ENCODE data around the gene MEGF11.

Gene MEGF11

DNA sequence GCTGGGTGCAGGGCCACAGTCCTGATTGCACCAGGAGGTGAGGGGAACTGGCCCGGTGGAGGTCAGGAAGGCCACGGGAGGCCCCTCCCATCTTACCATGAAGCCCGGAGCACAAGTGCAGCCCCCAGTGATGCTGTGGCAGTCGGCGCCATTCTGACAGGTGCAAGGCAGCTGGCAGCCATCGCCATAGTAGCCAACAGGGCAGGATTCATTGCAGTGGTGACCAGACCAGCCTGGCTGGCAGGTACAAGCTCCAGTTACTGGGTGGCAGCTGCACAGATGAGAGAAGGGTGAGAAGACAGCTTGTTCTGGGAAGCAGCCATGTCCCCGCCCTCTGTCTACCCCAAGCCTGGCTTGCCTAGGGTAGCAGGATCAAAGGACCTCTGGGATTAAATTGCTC lies 296.1 kb downstream of the MEGF11 start:
- peak; percentile 84 for DNase-seq

DNA sequence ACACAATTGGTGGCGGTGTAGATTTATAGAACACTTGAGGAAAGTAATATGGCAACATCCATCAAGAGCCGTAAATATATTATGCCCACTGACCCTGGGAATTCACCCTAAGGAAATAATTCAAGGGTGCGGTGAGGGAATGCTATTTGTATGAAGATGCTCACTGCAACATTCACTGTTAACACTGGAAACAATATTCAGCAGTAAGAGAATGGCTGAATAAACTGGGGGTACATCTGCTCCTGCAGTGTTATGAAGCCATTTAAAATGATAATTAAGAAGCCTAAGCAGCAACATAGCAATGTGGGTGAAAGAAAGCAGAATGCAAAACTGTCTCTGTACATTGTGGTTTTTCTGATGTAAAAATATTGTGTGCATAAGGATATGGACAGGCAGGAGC lies 296.7 kb downstream of the MEGF11 start:
- peak; percentile 42 for DNase-seq

DNA sequence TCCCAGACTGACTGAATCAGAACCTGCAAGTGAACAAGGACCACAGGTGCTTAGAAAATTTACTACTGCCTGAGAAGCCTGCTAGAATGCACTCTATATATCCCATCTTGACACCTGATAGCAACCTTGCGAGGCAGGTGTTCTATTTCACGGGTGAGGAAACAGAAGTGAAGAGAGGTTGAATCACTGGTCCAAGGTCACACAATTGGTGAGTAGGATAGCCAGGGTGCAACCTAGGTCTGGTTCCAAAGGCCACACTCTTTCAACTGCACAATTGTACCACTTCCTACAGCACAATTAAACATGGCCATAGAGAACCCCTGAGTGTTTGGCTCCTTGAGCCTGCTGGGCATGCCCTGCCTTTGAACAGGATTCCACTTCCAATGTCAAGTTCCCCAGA lies 297.2 kb downstream of the MEGF11 start:
- DNase-seq, result peak; percentile 92

DNA sequence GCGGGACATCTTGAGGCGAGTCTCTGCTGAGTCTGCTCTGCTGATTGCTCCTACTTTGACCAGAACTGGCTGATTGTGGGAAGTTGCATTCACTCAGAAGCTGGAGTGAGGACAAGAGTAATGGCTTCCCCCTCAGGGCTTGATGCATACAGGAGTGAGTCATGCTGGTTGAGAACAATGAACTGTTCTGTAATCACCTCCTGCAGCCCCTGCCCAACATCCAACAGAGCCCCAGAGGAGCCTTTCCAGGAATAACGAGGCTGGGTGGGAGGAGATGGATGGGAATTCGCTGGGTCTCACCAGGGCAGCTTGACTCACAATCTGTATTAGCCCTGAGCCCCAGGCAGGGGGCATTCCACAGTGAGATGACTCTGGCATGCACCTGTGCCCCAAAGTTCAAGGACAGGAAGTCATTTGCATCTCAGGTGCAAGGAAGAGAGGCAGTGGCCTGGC lies 299.2 kb downstream of the MEGF11 start:
- peak; percentile 95 for DNase-seq

DNA sequence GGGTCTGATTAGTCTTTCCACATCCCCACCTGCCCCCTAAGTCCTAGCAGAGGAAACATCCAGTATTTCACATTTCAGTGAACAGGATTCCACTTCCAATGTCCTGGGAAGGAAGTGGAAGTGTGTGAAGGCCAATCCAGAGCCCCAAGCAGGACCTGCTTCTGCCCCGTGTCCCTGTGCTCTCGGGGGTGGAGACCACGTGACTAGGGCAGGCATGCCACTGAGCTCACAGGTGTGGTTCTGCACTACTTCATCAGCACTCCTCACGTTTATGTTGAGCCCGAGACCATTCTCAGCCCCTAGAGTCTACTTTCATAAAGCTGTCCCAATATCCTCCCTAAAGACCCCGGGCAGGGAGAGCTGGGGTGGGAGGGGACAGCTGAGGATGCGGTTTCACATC lies 299.9 kb downstream of the MEGF11 start:
- peak; percentile 63 for DNase-seq

DNA sequence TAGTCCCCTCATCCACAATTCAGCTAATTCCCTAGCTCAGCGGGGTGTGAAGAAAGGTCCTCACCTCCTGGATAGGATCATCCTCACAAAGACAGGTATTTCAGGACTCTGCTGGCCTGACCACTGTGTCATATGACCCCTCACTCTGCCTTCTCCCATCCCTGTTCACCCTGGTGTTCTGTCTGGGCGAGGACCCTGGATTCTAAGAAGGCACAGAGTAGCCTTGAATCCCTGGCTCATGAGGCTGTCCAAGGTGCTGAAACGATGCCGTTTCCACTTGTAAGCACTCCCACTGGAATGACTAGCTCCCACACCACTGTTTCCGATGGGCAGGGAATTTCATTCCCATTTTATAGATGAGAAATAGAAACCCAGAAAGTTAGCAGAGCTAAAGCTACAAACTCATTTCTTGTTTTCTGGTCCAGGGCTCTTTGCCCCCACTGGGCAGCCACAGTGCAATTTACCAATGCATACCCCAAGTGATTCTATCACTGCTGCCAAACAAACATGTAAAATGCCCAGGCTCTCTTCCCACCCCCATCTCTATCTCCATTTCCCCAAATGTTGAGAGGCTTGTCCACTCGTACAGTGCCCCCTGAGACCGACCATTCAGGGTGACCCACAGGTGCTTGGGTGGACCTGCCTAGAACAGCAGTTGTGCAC lies 301.0 kb downstream of the MEGF11 start:
- peak; percentile 25 for DNase-seq

DNA sequence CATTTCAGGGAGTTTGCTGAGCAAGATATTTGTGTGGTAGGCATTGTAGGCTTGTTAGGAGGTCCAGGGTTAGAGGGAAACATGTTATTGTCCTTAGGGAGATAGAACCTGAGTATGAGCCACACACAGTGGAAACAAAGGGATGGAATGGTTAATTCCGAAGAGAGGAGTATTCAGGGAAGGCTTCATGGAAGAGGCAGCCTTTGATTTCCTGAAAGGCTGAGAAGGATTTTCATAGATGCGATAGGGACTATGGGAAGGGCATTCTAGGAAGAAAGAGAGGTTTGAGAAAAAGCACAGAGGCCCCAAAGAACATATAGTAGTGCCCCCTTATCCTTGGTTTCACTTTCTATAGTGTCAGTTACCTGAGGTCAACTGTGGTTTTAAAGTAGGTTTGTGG lies 302.5 kb downstream of the MEGF11 start:
- DNase-seq, result no peak

DNA sequence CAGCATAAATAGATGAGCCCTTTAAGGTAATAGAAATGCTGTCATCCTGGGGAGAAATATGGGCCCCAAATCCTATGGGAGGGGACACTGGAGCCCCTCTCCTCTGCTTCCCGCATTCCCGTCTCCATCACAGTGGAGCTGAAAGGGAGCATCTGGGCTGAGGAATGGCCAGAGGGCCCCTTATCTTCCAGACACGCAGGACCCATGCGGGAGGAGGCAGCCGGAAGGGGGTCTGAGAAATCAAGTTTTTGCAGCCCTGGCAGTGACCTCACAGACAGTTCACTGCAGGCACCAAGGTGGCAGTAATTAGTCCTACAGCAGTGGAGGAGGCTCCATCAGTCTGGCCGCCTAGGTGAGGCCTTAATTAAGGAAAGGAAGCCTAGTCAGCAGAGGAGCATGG lies 304.1 kb downstream of the MEGF11 start:
- DNase-seq, result no peak

DNA sequence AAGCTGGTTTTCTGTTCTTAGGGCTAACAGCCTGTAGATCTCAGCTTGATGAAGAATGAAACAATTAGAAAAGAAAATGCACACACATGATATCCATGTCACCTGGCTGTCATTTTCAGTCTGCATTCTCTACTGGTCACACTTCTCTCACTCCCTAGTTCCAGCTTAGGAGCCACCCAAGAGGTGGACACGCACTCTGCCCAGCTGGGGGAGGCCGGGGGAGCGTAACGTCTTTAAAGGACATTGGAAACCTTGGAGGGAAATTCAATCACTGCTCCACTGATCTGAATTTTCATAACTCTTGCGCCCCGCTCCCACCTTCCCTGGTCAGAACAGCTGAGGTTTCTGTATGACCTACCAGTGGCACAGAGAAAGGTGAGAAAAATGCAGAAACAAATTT lies 304.5 kb downstream of the MEGF11 start:
- no peak for DNase-seq

DNA sequence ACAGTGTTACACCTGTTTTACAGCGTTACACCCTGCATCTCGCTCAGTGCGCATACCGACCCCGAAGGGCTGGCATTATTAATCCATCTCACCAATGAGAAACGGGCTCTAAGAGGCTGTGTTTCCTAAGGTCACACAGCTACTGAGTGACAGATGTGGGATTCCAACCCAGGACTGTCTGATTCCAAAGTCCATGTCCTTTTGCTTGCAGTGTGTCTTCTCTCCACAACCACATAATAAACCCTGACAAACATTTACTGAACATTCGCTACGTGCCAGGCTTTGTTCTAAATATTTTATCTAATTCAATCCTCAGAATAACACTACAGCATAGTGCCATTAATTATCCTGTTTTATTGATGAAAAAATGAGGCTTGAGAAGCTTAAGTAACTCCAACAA lies 305.2 kb downstream of the MEGF11 start:
- peak; percentile 48 for DNase-seq

DNA sequence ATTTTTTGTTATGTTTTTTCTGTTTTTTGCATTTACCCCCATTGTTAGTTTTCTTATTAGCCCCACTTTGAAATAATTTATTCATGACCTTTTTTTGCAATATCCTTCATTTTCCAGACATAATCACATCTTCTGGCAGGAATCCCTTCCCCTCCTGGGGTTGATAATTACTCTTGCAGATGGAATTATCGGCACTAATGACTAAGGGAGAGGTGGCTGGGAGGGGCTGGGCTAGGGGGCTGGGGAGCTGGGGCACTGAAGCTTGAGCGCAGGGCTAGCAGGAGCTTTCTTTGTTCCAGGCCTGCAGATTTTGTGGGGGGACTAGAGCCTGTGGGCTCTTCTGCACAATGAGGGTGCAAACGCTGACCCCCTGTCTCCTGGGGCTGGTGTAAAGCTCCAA lies 306.5 kb downstream of the MEGF11 start:
- DNase-seq, result no peak

DNA sequence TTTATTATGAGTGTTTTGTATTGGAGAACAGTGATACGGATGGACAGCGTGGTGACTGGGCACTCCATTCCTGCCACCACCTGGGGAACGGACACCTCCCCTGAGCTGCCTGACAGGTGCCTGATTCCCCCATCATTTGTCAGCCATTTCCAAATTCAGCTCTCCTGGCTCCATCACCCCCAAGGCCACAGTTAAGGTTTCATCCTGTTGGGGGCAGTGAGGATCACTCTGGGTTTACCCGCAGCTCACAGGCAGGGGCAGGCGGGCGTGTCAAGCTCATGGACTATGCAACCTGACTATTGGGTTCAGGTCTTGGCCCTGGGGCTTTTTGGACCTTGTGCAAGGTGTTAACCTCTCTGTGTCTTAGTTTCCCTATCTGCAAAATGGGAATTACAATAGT lies 307.9 kb downstream of the MEGF11 start:
- no peak for DNase-seq

DNA sequence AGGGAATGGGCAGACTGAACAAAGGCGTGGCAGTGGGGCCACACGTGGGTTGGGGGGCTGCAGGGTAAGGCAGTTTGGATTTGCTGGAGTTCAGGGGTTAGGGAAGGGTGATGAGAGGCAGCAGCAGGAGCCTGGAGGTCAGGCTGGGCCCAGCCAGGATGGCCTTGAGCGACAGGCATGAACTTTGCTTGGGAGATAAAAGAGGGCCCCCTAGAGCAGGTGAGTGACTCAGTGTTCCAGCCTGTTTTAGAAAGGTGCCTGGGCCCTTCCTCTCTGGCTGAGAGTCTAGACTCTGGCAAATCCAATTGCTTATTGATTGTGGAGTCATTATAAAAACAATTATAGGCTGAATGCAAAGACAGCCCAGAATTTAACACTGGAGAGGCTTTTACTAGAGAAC lies 309.1 kb downstream of the MEGF11 start:
- DNase-seq, result no peak

DNA sequence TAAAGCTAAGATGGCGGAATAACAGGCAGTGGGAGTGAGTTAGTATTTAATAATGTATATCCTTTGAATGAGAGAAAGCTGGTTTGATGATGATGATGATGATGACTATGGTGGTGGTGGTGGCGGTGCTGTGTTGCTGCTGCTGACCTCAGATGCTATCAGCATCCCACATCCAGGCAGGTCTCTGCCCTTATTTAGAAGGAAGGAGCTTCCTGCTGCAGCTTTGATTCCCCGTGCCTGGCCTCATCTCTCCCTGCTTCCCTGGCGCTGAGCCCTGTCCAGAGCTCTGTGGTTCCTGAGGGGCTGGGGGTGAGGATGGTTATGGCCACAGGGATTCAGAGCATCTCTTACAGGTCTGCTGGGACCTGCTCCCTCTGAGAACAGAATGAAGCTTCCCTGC lies 311.1 kb downstream of the MEGF11 start:
- DNase-seq, result peak; percentile 58

DNA sequence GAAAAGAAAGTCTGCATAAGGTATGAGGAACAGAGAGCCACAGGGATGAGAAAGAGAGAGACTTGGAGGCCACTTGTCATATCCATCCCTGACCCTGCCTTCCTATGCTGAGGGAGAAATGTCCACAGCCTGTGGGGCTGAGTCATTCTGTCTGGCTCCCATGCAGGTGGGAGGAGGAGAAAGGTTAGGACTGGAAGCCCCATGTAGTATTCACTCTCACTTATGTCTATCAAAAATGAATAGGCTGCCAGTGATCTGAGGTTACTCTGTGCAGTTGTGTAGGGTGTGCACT lies 313.0 kb downstream of the MEGF11 start:
- DNase-seq, result no peak

DNA sequence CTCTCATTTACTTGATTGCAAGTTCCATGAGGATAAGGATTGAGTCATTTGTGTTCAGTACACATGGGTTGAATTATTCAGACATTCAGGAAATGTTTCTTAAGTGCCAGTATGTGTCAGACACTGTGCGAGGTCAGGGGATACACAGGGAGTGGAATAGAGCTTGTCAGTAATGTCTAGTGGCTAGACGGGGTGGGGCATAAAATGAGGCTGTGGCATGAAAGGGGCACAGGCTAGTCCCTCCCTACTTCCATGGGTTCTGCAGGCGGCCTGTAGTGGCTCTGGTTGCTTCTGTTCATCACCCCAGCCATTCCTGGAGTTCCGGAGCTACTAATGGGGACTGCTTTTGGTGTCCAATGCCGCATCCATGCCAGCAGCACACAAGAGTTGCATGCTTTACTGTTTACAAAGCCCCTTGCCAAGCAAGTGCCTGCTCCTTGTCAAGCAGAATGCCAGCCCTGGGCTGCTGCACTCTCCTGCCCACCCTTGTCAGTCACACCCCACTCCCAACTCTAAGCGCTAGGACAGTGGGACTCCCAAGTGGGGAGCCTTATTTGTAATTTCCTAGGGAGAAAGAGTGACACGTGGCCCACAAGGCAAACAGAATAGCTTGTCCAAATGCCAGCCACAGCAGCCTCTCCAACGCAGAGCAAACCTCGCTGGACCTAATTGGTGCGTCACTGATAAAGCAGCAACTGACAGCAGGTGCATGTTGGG lies 313.5 kb downstream of the MEGF11 start:
- DNase-seq, result peak; percentile 94

DNA sequence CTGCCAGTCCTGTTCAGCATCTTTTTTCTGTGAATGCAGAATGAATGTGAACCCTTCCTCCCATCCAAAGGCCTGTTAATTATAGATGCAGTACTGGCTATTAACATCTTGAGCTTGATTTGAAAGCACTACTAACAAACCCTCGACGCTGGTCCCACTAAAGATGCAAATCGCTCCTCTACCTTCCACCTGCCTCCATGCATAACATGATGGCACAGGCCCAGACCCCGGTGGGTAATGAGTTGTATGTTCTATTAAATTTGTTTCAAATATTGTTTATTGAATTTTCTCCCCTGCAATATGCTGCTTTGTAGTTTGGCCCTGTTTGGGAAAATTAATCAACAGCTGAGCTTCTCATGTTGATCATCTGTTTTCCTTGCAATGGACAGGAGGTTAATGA lies 314.9 kb downstream of the MEGF11 start:
- no peak for DNase-seq

DNA sequence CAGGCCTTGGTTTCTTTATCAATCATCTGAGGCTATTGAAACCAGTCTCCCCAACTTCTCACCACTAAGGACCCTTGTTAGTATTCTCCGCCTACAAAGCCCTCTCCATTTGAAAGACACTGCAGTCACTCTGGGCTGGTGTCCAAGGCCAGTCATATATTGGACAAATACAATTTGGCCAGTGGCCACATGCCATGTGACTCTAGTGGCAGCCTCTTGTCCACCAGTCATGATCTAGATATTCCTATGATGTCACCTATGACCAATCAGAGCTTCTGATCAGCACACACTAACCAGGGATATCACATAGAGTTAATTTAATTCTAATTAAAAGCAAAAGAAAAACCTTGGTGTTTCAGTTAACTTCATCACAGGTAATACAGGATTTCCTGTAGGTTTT lies 316.1 kb downstream of the MEGF11 start:
- DNase-seq, result peak; percentile 16

DNA sequence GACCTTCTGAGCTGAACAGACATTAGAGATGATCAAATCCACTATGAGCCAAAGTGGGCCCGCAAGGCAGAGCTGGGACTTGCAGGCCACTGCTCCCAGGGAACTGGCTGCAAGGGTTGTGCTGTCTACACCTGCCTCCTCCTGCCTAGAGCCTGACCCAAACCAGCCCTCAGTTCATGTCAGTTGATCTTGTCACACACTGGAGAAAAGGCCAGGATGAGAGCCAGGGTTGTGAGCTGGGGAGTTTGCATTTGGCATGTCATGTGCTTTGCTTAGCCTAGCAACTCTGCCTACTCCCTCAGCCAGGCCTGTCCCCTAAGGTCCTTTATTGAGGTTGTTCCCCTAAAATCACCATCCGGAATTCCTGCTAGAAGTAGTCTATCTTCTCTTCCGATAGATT lies 316.5 kb downstream of the MEGF11 start:
- DNase-seq, result no peak

DNA sequence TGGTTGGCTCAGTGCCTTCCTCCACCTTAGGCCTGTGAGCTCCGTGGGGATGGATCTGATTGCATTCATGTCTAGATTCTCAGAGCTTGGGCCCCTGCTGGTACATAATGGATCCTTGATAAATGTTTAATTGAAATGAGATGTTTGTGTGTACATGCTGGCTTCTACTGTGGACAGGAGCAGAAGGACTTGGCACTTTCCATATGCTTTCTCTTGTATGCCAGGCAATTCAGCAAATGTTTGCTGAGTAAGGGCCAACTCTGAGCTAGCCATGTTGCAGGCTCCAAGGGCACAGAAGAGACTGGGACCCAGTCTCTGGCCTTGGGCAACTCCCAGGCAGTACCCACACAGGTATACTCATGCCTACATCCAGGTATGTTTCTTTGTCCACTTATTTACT lies 317.3 kb downstream of the MEGF11 start:
- DNase-seq, result no peak

DNA sequence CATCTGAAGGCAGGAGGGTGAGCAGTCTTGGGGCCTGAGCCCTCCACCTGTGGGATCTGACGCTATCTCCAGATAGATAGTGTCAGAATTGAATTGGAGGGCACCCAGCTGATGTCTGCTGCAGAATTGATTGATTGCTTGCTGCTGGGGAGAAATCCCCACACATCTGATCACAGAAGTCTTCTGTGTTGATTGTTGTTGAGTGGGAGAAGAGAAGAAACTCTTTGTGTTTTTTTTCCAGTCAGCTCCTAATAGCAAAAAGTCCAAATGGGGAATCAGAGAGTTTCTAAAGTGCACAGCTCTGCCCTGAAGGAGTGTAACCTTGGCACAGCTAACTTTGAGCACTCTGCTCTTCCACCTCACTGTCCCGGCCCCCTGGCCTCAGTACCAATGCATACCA lies 318.2 kb downstream of the MEGF11 start:
- no peak for DNase-seq

DNA sequence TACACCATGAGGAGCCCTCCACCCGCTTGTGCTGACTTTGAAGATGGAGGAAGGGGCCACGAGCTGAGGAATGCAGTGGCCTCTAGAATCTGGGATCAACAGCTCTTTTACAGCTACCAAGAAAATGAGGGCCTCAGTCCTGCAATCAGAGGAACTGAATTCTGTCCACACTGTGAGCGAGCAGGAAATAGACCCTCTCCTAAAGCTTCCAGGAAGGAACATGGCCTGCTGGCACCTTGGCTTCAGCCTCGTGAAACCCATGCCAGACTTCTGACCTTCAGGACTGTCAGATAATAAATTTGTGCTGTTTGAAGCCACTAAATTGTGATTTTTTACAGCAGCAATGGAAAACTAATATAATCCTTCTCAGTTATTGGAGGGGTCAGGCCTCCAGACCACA lies 322.3 kb downstream of the MEGF11 start:
- no peak for DNase-seq

DNA sequence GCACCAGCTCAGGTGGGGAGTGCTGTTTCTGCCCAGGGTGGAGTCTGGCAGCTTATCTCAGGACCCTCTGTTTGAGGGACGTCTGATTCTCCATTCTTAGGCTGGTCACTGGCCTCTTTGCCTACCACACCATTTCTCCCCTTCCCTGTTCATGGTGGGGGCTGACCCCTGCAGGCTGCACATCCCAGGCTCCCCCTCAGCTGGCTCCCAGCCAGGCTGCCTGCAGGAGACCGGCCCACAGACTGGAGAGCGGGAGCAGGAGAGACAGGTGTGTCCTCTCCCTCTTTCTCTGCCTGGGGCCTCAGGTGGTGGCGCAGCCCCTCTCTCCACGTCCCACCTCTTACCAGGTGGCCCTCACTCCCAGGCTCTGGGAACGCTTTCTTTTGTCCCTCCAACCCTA lies 323.4 kb downstream of the MEGF11 start:
- peak; percentile 14 for DNase-seq

DNA sequence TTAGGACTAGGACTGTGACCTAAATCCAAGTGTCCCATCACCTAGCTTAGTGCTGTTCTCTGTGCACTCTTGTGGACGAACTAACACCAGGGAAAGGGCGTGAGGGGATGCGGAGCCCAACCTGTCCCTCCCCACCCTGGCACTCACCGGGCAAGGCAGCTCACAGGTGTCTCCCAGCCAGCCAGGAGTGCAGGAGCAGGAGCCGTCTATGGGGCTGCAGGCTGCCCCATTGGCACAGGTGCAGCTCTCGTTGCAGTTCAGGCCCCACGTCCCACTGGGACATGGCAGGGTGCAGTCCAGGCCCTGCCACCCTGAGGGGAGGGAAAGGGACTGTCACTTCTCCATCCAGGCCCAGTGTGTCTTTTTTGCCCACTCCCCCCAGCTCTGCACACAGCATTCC lies 324.0 kb downstream of the MEGF11 start:
- DNase-seq, result no peak

DNA sequence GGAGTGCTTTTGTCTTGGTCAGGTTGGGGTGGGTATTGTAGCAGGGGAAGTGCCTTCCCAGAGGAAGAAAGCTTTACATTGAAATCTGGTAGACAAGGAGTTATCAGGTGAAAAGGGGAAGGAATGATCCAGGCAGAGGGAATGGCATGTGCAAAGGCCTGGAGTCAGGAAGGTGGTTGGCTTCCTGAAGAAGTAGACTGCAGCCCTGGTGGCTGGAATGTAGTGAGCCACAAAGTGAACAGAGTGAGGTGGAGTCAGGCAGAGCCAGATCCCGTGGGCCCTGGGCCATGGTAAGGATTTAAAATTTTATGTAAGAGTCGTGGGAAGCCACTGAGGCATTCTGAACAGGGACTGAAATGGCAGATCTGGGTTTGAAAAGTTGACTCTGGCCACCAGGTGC lies 326.0 kb downstream of the MEGF11 start:
- no peak for DNase-seq

All from DMS53 (cell line).